GM12892 (cell line): Measurements from ENCODE around the gene SYK.

Experiments
- POLR2A ChIP-seq: IDR thresholded peaks from 2 replicates; pipeline ENCODE4 v1.6.1; 2011; ENCODE audit warnings: low read depth, low read length, control low read depth
- POLR2AphosphoS5 ChIP-seq: IDR thresholded peaks from 2 replicates; pipeline ENCODE4 v1.6.1; 2011; ENCODE audit warnings: low read depth, low read length, control low read depth

GRCh38 chr9:90851444-90851843 lies 49.8 kb downstream of the SYK start:
- no peak for TF ChIP-seq POLR2A
- no peak for TF ChIP-seq POLR2AphosphoS5
